Hepatocyte (in vitro differentiated cells): ENCODE data around the gene SMIM43.

Experiments used
- EZH2 ChIP-seq: fragments of 200-600 bp; sonication (generic); IDR thresholded peaks from 2 replicates; pipeline ENCODE4 v1.6.1; 2016; ENCODE audit warnings: antibody characterized with exemption, mild to moderate bottlenecking, borderline replicate concordance
- TF ChIP-seq, protein P1 (sequence below): fragments of 200-600 bp; sonication (generic); IDR thresholded peaks from 2 replicates; pipeline ENCODE4 v1.5.1; 2016; ENCODE audit warnings: antibody characterized with exemption, mild to moderate bottlenecking; ENCODE audit not compliant: poor library complexity

DNA sequence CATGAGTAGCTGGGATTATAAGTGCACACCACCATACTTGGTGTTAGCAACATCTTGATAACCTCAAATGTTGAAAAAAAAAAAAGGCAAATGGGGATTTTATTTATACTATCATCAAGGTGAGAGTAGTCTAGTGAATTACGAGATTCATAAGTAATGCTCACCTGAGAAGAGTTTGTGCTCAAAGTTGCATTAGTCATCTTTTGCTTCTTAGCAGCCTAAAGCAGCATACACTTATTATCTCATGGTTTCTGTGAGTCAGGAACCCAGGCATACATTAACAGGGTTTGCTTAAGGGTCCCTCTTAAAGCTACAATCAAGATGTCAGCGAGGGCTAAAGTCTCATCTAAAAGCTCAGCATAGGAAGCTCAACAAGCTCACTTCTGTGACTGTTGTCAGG, 28.0 kb upstream of the SMIM43 start:
- TF ChIP-seq, protein P1, sequence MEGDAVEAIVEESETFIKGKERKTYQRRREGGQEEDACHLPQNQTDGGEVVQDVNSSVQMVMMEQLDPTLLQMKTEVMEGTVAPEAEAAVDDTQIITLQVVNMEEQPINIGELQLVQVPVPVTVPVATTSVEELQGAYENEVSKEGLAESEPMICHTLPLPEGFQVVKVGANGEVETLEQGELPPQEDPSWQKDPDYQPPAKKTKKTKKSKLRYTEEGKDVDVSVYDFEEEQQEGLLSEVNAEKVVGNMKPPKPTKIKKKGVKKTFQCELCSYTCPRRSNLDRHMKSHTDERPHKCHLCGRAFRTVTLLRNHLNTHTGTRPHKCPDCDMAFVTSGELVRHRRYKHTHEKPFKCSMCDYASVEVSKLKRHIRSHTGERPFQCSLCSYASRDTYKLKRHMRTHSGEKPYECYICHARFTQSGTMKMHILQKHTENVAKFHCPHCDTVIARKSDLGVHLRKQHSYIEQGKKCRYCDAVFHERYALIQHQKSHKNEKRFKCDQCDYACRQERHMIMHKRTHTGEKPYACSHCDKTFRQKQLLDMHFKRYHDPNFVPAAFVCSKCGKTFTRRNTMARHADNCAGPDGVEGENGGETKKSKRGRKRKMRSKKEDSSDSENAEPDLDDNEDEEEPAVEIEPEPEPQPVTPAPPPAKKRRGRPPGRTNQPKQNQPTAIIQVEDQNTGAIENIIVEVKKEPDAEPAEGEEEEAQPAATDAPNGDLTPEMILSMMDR, result no peak
- no peak for TF ChIP-seq EZH2
